OCI-M1 (cell line): Measurements from ENCODE around the gene NR2E1.

Source experiments
- DNase-seq: peaks from one replicate; lab custom pipeline; 2025; lab: John Stamatoyannopoulos, UW

The NR2E1 gene

DNA sequence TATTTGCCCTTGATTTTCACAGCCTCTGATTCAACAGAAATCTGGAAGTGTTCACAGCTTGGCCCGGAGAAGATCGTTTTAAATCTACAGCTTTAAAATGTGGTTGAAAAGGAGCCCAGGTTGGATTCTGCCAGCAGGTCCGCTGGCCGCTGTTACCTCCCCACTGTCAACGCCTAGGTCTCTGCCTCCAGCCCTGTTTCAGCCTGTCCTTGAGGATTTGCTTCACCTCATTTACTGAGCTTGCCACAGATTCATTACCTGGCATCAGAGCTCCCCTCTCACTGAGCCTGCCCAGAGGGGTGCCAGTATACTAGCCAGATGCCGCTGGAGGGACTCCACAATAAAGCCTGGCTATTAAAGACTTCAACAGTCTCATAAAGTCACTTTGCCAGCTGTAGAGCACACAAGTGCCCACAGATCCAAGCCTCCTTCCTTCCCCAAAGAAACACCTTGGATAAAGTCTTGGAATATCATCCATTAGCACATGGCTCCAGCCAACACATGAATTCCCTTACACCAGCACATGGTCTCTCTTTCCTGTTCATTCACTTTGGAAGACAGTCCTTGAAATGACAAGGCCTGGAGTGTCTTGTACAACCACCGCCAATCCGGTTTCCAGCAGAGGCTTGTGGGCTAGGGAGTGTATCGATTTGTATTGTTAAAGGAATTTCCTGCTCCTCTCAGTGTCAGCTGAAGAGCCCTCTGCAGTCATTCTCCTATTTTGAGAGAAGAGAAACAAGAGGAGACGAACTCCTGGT lies 9.5 kb upstream of the NR2E1 start:
- DNase-seq = no peak

DNA sequence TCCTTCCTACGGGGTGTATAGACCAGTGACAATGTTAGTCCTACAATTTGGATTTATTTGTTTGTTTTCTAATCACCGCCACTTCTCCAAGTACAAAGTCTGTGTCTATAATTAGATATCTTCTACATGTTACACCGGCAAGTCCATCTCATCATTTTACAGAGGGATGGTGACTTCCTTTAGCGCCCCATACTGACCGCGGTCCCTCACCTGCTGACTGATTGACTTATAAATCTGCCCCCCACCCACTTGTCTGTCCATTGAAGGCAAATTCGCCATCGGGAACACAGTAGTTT lies 8.9 kb upstream of the NR2E1 start:
- DNase-seq = no peak

DNA sequence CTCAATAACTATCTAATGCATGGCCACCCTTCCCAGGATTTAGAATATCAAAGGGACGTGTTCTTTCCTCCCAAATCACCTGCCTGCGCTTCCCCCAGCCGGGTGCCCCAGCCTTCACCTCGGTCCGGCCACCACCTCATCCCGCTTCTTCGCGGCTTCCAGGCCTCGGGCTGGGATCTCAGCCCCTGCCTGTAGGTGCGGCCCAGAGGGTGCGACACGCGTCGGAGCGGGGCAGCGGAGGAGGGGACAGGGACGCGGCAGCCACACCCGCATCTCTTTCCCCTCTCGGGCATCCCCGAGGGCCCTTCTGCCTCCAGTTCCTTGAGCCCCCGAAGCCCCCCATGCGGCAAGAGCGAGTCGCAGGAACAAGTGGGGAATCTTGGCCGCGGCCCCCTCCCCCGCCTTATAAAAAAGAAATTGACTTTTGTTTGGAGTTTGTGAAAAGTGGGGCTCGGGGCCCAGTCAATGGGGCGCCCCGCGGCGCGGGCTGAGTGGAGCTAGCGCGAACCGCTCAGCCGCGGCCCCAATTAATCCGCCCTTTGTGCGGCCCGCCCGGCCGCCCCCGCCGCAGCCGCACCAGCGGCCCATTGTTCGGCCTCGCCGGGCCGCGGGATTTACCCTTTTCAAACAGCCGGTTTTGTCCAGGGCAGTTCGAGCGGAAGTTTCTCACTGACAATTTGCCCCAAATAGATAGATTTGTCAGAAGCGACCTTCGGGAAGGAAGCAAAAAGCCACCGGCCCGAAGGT lies 8.4 kb upstream of the NR2E1 start:
- no peak for DNase-seq

DNA sequence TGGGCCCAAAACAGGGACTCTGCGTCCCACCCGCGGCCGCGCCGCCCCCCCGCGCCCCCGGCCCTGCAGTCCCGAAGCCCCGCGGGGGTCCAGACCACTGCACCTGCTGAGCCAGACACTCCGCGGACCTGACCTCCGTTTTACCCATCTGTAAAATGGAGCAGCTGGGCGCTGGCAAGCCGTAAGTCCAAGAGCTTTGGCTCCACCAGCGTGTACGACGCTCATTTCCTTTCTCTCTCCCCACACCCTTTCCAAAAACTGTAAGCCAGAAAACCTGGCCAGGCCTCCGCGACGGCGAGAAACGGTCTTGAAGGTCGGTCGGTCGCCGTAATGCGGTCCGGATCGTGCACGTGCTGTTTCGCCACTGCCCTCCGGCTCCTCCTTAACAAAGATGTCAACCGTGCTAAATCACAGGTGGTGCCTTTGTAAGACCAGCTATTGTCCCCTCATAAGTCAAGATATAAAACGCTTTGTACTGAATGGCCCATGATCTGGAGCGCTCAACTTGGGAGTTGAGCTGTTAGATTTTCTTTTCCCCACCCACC lies 7.8 kb upstream of the NR2E1 start:
- DNase-seq = no peak

DNA sequence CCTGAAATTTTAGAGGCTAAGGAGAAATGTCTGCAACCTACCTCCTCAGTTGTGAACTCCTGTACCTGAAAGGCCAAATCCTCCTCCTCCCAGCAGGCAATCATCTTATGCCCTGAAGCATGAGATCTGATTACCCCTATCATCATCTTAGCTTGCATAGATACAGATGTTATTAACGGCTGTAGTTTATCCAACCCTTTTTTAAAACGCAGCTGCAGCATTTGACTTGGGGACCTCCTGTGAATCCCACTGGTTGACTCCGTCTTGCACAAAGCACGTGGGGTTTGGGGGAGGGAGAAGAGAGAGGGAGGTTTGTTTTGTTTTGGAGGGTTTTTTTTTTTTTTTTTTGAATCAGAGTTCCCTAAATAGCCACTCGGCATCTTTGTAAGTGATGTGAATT lies 5.8 kb upstream of the NR2E1 start:
- DNase-seq = no peak

DNA sequence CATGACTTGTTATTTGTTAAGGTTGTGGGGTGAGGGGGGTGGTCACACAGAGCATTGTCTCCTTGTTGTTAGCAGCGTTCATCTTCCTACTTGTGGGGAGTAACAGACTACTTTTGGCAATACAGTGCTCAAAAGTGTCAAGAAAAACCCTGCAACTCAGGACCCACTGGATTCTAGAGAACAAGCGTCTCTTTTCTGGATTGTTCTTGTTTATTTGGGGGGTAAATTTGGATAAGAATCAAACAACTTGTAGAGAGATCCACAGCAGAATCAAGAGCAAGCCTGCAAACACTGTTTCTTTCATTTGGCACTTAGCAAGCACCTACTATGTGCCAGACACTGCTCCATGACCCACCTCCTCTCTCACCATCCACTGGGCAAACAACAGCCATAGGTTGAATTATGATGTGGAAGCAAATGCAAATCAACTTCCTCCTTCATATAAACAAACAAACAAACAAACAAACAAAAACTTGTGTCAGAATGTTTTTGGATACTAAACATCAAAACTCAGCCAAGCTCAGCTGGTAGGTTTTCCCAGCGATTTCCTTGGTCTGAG lies 4.0 kb upstream of the NR2E1 start:
- no peak for DNase-seq

DNA sequence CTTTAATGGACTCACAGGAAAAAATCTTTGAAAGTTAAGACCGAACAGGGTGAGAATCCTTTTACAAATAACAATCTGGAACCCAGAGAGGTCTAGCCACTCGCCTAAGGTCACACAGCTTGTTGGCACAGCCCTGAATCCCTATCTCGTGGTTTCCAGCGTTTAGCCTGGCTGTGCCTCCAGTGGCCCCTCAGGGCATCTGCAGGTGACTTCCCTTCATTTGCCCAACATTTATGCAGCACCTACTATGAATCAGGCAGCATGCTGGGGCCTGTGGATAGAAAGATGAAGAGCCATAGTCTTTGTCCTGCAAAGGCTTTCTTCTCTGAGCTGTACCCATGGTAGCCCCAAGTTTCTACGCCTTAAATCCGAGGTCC lies 2.6 kb upstream of the NR2E1 start:
- peak; percentile 16 for DNase-seq

DNA sequence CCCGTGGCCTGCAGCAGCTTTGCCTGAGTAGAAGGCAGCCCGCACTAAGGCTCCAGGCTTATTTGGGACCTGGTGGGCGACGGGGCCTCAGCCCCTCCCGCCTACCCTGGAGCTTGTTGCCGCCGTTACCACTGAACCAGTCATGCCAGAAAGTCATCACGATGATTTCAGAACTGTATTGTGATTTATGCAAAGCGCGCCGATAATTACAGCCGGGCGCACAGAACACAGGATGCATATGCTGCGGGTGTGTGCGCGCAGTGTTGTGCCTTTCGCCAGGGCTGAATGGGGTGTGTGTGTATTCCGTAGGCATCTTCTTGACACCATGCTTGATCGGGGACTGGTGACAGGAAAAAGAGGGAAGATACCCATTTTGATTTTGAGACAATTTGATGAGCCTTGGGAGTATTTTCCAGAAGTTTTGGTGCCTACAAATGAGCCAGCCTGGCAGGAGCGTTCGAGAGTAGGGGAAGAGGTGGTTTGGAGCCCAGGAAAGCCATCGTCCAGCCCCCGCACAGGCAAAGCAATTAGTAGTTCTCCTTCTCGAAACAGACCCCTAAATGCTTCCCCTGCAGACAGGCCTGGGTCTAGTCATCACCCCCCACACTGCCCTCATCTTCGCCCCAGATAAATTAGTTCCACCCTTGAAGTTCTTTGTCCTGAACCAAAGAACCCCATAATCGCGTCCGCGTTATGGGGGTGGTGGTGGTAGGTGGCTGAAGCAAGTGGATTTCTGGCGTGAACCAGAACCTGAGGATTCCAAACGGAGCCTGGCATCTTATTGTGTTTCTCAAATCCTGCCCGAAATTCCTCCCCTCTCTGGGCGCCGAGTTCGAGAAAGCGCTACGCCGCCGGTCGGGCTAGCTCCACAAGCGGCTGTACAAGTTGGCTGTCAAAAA lies 1.9 kb upstream of the NR2E1 start:
- no peak for DNase-seq

DNA sequence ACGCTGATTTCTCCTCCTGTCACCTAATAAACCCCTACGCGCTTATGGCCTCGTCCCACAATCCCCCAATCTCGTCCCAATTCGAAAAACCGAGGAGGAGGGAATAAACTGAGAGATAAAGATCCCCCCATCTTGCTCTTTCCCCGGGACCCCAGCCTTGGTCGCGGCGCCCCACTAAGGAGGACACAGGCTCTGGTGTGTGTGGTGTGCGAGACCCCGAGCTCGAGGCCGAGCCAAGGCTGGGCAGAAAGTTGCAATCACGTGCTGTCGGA lies 1.3 kb upstream of the NR2E1 start:
- no peak for DNase-seq

DNA sequence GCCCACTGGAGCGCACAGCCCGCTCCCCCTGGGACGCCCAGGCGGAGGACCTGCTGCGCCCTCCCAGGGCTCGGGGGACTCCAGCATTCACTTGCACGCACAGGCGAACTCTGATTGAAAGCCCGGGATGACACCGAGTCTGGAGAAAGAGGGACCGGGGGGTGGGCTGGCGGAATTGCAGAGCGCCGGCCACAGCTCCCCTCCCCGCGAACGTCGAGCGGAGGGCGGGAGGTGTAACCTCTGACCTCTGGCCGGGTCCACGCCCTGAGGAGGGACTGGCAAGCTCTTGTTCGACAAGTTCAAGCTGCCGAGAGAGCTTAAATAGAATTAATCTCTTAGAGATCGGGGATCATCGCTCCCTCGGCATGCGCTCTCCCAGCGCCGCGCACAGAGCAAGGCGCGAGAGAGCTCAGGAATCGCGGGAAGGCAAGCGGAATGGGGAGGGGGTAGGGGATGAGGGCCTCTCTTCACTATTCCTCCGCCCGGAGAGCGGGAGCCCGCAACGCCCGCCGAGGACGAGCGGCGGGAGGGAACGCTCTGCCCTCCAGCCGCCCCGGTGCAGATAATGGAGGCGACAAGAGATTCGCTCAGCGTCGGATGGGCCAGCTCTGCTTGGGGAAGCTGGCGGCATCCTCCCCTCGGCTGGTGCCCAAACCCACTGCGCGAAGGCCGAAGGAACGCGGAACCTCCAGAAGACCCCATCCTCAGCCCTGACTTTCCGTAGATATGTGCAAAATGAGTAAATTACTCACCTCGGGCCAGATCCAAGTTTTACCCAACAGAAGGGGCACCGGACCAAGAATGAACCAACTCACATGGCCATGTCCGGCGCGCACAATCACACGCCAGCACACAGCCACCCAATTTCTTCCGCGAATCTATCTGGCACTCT lies 761 bp upstream of the NR2E1 start:
- DNase-seq = no peak

DNA sequence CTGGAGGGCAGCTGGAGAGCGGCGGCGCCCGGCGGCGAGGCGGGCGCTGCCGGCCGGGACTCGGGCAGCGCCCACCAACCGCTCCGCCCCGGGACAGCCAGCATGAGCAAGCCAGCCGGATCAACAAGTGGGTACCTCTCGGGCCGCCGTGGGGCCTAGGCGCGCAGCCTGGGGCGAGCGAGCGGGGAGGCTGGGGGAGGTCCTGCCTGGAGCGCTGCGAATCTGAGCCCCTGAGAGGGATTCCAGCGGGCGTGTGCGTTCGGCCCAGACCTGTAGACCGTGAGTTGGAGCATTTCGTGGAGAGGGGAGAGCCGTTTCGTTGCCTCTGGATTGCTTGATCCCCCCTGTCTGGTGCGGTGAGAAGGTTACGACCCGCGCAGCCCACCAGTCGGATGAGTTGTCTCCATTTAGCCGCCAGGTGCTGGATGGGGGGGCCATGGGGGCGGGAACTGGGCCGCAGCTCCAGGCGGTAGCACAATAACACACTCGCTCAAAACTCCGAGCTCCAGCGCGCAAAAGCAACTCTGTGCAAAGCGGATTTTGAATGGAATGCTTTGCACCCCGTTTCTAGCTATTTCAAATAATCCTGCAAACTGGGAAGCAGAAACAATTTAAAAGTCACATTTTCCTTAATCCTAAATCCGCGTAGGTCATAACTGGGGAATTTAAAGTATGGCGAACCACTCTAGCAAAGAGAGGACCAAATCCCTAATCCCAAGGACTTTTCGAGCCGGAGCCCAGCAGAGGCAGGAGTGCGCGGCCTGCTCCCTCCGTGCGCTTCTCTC lies 1.0 kb downstream of the NR2E1 start:
- DNase-seq = no peak

DNA sequence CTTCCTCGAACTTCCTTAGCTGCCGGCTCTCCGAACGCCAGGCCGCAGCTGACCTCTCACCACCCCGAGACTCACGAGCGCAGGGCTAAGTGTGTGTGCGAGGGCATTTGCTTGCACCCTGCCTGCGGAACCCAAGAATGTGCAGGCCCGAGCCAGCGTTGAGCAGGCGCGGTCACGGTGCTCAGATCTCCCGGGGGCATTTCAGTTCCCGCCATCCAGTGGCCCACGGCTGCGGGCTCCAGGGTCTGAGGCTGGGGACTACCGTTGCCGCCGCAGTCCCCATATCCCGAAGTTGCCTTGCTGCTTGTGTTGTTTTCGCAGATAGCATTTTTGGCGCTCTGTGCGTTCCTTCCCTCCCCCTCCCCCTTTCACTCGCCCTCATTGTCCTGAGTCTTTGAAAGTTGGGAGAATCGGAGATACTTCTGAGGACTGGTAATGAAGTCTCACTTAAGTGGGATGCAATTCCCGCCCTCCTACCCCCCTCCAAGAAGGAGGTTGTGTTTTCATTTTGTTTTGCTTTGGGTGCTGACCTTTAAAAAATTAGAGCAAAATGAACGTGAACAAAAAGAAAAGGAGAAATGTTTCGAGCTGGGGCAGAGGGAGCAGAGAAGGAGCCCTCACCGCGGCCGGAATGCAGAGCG lies 1.7 kb downstream of the NR2E1 start:
- DNase-seq = no peak

DNA sequence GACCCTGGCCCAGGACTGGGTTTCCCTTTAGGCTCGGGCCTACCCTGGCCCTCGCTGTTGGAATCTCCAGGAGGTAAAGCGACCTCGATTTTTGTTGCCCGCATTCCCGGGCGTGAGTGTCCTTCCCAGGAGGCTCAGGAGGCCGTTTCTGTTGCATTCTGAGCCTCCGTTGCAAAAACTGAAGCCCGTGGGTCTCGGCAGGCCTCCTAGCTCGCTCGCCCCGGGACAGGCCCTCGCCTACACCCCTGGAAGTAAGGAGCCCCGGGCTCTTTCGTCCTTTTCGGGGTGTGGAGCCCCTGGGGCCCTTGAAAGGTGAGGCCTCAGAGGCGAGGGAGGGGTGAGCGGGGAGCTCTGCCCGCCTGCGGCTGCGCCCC lies 2.3 kb downstream of the NR2E1 start:
- DNase-seq = no peak

DNA sequence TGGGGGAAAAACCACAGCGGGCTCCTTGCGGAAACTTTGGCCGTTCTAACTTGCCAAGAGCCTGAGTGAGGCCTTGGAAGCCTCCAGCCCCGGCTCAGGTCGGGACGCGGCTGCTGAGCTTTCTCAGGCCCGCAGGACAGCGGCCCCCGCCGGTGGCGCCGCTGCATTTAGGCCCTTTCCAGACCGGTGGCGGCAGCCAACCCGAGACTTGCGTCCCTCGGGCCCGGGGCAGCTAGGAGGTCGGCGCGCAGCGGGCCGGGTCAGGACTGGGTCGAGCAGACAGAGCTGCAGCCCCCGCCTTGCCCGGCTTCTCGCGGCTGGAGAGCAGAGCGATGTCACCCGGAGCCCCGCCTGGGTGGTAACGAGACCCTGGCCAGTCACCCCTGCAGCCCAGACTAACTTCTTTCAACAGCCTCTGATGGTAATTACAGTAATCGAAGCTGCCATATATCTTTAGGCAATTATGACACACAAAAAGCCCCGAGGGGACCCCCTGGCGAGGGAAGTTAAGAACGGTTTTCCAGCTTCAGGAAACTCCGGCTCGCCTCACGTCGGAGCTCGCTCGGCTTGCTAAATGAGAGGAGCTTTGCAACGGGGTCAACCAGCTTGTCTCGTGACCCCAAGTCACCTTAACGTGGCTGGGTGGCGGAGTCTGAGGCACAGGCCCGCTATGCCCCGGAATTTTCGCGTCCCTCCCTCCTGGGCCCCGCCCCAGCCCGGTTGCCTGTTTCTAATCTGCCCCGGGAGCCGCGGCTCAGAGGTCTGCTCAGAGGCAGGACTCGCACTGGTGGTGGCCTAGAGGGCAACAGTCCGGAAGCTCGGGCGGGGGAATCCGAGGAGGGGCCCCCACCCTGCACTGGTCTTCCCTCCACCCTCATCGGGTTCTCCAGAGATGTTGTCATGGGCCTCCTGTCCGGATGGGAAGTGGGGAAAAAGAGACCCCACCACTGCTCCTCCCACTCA lies 3.0 kb downstream of the NR2E1 start:
- no peak for DNase-seq

DNA sequence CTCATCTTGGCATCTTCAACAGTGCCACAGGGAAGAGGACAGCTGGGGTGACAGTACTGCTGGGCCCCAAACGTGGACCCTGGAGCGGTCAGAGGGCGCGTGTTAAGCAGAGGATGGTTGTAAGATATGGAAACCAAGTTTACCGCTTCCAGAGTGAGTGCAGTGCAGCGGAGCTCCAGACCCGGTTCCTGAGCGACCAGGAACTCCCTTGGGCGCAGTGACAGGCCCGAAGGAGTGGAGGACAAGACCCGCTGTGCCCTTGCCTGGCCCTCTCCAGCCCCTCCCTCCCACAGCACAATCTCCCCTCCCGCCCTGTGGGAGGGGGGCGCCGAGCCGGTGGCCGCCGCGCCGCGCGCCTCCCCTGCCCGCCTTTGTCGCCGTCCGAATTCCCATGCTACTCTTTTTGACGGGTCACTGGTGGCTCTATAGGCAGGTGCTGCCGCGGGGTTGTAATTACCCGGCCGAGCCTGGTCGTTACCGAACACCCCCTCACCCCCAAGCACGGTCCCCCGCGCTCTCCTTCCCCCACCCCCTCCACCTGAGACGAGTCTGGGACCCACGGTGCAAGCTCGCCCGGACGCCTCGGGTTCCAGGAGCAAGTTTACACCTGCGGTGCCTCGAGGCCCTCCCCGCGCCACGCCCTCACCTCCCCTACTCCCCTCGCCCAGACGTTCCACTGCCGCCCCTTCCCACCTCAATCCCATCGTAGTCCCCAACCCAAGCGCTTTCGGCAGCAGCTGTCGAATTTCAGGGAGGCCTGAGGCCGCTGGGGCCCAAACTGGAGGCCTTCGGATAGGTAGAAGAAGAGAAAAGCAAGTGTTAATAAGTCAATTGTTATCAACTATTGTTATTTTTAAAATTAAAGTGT lies 3.9 kb downstream of the NR2E1 start:
- no peak for DNase-seq

DNA sequence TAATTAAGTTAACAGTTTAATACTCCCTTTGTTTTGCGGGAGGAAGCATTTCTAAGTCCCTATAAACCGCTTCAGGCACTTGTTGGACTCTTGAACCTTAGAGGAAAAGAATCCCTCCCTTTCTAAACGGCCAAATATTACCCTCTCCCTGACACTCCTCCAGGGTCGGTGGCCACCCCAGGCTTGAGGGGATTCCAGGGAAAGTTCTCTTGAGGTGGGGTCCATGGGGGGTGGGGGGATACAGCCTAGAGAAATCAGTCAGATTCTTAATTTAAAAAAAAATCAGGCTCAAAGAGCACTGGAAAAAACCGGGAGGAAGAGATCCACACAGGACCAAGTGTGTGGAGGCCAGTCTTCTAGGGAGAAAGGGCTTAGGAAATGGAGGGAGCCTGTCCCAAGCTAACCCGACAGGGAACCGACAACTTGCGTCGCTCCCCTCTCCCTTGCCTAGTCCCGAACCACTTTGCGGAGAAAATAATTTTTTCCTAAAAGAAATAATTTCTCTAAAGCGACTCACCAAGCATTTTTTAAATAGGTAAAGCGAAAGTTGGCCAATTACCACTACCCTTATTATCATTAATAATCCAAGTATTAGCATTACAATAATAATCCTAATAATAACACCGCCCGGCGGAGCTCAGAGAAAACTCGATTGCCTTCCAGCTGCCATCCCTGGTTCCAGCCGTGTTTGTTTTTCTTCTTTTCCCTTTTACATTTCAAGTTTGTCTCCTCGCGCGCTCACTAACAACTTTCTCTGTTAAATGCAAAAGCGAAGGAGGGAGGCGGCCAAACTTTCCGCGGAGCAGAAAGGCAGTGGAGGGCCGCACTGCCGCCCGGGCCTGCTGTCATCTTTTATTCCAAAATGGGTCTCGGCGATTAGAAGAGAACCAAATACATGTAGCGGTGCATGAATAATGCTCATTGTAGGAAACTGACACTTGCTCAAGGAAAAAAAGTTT lies 4.8 kb downstream of the NR2E1 start:
- no peak for DNase-seq
